AG09319 (cell line): ENCODE data around the gene LRRC26.
A peak's percentile ranks its signal among the peaks of the same experiment; 100 is the strongest.

Experiments used
- DNase-seq: peaks from one replicate; pipeline ENCODE4 v3.0.0-alpha.2; 2010; ENCODE audit warnings: low read depth; ENCODE audit errors: extremely low read depth
- TF ChIP-seq, protein P1 (sequence below): IDR thresholded peaks from 2 replicates; pipeline ENCODE4 v1.5.1; 2011; ENCODE audit warnings: low read depth, mild to moderate bottlenecking, inconsistent platforms, low read length, moderate library complexity

LRRC26 gene

GRCh38 chr9:137158625-137159024 is 11.2 kb downstream of the LRRC26 start:
- TF ChIP-seq, protein P1, sequence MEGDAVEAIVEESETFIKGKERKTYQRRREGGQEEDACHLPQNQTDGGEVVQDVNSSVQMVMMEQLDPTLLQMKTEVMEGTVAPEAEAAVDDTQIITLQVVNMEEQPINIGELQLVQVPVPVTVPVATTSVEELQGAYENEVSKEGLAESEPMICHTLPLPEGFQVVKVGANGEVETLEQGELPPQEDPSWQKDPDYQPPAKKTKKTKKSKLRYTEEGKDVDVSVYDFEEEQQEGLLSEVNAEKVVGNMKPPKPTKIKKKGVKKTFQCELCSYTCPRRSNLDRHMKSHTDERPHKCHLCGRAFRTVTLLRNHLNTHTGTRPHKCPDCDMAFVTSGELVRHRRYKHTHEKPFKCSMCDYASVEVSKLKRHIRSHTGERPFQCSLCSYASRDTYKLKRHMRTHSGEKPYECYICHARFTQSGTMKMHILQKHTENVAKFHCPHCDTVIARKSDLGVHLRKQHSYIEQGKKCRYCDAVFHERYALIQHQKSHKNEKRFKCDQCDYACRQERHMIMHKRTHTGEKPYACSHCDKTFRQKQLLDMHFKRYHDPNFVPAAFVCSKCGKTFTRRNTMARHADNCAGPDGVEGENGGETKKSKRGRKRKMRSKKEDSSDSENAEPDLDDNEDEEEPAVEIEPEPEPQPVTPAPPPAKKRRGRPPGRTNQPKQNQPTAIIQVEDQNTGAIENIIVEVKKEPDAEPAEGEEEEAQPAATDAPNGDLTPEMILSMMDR = no peak
- no peak for DNase-seq

- TF ChIP-seq, protein P1 = no peak
- no peak for DNase-seq
Measured at GRCh38 chr9:137157618-137158415, 12.0 kb downstream of the LRRC26 start.

DNA sequence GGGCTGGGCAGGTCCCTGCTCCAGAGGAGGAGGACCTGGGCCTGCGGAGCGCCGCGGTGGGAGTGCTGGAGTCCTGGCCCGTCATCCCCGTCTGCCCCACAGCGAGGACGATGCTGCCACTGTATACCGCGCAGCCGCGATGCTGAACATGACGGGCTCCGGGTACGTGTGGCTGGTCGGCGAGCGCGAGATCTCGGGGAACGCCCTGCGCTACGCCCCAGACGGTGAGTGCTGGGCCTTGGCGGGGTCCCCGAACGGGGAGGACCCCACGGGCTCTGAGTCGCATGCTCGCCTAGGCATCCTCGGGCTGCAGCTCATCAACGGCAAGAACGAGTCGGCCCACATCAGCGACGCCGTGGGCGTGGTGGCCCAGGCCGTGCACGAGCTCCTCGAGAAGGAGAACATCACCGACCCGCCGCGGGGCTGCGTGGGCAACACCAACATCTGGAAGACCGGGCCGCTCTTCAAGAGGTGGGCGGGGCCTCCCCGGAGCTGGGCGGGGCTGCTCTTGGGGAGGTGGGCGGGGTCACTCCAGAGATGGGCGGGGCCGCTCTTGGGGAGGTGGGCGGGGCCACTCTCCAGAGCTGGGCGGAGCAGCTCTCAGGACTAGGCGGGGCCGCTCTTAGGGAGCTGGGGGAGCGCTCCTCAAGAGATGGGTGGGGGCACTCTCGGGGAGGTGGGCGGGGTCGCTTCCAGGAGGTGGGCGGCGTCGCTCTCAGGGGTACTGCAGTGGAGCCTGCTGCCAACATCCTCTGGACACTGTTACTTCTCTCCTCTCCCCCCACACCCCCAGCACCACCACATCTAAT is 13.1 kb downstream of the LRRC26 start:
- DNase-seq = peak; percentile 12
- TF ChIP-seq, protein P1 = no peak

- DNase-seq = no peak
- TF ChIP-seq, protein P1 = no peak
Measured at GRCh38 chr9:137152844-137153405, 16.9 kb downstream of the LRRC26 start.

DNA sequence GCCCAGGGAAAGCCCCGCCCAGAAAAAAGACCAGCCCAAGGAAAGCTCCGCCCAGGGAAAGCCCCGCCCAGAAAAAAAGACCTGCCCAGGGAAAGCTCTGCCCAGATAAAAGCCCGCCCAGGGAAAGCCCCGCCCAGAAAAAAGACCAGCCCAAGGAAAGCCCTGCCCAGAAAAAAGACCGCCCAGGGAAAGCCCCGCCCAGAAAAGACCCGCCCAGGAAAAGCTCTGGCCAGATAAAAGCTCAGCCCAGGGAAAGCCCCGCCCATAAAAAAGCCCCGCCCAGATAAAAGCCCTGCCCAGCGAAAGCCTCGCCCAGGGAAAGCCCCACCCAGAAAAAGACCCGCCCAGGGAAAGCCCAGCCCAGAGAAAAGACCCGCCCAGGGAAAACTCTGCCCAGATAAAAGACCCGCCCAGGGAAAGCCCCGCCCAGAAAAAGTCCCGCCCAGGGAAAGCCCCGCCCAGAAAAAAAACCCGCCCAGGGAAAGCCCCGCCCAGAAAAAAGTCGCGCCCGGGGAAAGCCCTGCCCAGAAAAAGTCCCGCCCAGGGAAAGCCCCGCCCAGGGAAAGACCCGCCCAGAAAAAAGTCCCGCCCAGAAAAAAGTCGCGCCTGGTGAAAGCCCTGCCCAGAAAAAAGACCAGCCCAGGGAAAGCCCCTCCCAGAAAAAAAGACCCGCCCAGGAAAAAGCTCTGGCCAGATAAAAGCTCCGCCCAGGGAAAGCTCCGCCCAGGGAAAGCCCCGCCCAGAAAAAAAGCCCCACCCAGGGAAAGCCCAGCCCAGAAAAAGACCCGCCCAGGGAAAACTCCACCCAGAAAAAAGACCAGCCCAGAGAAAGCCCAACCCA is 19.0 kb downstream of the LRRC26 start:
- no peak for DNase-seq
- TF ChIP-seq, protein P1 = no peak

DNA sequence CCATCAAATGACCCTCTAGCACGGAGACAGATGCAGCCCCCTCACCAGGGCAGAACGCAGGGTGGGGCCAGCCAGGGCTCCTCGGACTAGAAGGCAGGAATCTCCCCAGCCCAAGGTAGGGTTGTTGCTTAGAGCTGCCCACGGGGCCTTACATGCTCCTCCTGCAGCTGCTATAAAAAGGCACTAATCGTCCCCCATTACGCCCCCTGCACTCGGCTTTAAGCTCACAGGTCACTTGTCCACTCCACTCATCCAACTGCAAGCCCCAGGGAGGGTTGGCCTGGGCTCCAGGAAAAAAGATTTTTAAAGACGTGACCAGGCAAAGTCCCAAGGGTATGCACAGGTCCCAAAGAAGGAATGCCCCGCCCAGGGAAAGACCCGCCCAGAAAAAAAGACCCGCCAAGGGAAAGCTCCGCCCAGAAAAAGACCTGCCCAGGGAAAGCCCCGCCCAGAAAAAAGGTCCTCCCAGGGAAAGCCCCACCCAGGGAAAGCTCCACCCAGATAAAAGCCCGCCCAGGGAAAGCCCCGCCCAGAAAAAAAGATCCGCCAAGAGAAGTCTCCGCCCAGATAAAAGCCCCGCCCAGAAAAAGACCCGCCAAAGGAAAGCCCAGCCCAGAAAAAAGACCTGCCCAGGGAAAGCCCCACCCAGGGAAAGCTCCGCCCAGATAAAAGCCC is 19.8 kb downstream of the LRRC26 start:
- DNase-seq = no peak
- TF ChIP-seq, protein P1 = no peak
